Stimulated activated CD4-positive, alpha-beta T cell treated with anti-CD3 and anti-CD28 coated beads, TNF-alpha, amount 100 ng/mL, for 4 hours (primary cell): ENCODE data around the gene CACNA1S.

Experiments
- DNase-seq, 3 experiments: peaks; one replicate each; pipeline ENCODE4 v3.0.0-alpha.2; 2020; ENCODE audit warnings: low read depth in 3 of 3

CACNA1S gene

GRCh38 chr1:201116091-201116490, 3.9 kb upstream of the CACNA1S start:
- no peak for DNase-seq

DNA sequence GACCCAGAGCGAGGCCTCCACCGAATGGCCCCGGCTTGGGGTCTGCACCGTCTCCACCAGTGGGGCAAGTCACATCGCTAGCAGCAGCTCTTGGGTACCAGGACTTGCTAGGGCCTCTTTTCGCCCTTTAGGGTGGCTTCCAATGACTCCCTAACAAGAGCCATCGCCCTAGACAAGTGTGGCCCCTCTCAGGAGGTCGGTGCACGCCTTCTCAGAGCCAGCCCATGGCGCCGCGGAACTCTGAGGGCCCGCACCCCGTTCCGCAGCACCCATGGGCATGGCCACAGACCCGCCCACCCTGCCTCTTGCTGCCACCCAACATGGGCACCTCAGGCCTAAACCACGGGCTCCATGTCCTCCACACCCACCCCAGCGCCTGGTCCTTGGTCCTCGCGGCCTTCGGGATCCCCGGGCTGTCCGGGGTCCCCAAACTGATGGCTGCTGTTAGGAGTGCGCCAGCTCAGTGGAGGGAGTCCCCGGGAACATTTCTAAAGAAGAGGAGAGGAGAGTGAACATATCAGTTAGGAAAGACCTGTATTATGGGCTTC, 3.2 kb upstream of the CACNA1S start:
- no peak for DNase-seq

- peak; percentile 46 to 59 (median 57) for DNase-seq
Observed at GRCh38 chr1:201114245-201115131, 2.3 kb upstream of the CACNA1S start.

DNA sequence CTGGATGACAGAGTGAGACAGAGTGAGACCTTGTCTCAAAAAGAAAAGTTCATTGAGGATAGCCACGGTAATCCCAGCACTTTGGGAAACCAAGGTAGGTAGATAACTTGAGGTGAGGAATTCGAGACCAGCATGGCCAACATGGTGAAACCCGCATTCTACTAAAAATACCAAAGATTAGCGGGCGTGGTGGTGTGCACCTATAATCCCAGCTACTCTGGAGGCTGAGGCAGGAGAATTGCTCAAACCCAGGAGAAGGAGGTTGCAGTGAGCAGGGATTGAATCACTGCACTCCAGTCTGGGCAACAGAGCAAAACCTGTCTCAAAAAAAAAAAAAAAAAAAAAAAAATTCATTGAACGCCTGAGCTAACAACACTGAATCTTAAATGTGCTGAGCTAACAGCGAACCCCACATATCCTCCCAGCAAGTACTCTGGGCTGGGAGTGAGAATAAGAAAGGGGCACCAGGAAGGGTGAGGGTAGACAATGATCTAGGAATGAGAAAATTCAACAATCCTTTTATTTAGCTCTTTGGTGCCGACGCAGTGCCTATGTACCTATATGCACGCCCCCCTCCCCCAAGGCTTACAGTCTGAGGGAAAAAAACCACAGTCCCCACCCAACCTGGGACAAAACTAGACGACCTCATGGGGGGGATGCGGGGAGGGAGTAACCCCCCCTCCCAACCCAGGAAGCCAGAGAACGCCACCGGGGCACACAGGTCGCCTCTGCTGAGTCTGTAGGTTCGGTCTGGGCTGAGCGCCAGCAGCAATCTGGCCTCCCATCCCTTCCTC, 1.4 kb upstream of the CACNA1S start:
- DNase-seq, result no peak

GRCh38 chr1:201112926-201113325, 700 bp upstream of the CACNA1S start:
- DNase-seq, result no peak

- DNase-seq, result no peak
Observed at GRCh38 chr1:201111672-201112071, 554 bp downstream of the CACNA1S start.

GRCh38 chr1:201111156-201111555, 1.1 kb downstream of the CACNA1S start:
- DNase-seq, result no peak

DNA sequence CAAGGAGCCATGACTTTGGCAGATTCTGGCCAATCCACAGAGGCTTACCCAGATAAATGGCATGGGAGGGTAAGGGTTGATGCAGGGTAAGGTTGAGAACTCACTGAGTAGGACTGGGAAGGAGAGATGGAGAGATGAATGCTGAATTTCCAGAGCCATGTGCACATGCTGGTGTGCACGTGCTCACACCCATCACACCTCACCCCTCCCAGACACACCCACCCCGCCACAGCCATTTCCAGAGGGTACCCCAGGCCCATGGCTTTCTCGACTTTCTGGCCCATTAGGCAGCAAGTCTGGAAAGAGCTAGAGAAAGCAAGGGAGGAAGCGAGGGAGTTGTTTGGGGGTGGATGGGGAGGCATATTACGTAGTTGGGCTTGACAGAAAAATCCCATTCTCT, 1.6 kb downstream of the CACNA1S start:
- no peak for DNase-seq

- no peak for DNase-seq
Observed at GRCh38 chr1:201110138-201110537, 2.1 kb downstream of the CACNA1S start.

DNA sequence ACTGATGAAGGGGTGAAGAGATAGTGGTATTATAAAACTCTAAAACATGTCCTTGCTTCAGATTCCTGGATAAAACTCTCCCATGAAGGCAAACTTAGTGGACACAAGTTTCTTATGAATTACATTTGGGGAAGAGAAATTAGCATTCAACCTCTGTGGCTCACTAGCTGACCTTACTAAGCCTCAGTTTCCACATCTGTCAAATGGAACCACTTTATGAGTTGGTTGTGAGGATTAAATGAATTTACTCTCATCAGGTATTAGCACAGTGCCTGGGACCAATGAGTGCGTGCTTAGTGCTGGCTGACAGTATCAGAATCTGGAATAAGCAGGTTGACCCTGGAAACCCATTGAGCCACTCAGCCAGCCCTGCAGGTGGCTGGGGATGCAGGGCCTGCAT, 2.6 kb downstream of the CACNA1S start:
- no peak for DNase-seq

DNA sequence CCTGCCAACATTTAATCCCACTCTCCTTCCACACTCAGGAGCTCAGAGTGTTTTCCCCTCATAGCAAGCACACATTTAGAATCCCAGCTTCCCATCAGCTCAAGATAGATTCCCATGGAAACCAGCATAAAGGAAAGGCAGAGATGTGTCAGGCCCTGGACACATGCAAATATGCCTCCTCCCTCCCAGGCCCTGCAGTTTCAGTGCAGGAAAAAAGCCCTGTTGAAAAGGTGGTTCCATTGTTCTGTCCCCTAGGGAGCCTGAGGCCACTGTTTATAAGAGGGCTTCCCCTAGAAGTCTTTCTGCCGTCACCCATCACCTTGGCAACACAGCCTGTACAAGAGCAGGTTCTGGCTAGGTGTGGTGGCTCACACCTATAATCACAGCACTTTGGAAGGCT, 3.6 kb downstream of the CACNA1S start:
- DNase-seq, result no peak

GRCh38 chr1:201105688-201106087, 6.5 kb downstream of the CACNA1S start:
- no peak for DNase-seq

DNA sequence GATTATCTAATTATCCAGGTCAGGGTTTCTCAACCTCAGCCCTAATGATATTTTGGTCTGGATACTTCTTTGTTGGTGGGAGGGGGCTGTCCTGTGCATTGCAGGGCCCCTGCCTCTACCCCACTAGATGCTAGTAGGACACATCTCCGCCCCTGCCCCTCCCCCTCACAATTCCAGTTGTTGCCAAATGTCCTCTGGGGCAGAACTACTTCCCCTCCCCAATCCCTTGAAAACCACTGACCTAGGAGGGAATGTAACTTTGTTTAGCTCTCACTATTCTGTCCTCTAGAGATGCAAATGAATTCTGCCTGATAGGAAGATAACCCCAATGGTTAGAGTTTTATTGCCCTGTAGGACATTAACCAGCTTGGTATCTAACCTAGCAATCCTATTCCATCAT, 8.1 kb downstream of the CACNA1S start:
- DNase-seq, result no peak

GRCh38 chr1:201103666-201104065, 8.6 kb downstream of the CACNA1S start:
- DNase-seq, result no peak

DNA sequence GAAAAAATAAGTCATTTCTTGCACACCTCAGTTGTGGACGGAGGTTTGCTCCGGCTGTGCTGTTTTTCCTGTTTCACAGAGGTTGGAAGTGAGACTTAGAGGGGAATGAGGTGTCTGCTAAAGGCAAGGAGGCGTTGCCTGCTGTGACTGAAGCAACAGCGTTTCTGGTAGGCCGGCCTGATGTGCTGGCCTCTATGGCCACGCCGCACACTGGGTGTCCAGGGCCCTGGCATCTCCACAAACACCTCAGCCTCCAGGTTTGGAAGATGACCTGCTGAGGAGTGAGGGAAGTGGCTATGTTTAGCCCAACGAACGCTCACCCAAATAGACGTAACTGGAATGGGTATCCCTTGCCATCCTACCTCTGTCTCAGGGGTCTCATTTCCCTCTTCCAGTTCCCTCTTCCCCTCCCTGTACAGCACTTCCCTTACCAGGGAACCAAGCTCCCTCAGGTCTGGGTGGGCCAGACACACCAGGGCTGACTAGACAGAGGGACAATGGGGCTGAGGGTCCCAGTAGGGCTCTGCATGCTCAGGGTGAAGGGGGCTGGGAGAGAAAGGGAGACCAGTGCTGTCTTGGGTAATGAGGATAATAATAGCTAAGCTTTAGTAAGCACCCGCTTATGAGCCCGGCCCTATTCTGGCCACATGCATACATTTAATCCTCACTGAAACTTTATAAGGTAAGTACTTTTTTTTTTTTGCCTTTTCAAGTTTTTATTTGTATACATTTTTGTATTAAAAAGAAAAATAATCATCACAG, 11.9 kb downstream of the CACNA1S start:
- DNase-seq, result no peak

DNA sequence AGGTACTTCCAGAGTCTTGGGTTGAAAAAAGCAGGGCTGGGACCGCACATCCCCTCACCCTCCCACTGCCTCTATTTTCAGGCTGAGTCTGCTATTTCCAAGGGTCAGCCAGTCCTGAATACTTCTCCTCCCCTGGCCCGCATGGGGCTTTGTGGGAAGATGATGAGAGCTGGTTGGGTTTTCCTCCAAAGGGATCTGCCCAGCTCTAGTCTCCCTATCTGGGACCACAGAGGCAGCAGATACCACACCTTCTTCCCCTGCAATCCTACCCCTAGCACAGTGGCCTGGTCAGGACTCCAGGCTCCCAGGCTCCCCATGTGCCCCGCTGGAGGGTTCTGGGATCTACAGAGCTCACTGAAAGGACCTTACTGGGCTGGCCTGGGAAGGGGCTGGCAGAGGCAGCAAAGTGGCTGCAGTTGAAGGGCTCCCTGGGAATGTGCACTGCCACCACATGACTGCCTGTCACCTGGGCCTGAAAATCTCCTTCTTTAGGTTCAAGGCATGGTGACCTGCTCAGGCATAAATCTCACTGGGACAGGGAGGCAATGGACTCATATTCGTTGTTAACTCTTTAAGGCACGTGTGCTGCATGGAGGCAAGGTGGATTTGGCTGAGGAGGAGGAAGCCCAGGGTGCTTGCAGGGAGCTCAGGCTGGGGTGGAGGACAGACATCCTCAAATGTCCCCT, 13.1 kb downstream of the CACNA1S start:
- DNase-seq, result no peak

DNA sequence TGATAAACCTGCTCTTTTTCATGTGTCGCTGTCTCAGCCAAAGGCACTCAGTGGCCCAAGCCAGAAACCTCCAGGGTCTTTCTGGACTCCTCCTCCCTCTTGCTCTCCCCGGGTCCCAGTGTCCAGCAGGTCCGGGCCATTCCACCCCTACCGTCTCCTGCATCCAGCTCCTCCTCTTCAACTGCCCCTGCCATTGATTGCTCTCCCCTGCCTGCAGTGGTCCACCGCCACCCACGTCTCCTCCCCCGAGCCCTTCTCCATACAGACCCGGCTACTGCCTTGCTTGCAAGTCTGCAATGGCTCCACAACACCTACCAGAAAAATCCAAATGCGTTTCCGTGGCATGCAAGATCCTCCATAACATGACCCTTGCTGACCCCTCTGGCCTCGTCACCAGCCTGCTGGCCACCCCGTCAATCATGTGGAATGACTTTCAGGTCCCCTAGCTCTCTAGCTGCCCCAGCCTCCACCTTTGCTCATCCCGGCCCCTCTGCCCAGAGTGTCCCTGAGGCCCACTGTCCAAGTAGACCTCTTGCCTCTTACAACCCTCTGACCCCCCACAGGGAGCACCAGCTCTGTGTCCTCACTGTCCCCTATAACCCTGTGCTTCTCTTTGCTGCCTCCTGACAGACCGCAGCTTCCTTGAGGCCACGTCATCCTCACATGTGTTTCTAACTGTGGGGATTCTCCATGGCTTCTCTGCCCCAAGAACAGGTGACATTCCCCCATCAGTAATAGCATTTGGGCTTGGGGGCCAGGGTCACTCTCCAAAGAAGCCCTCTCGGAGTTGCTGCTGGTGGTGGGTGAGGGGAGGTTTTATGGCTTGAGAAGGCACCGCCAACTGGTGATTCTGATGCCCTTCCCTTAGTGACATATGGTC, 15.0 kb downstream of the CACNA1S start:
- DNase-seq, result no peak

DNA sequence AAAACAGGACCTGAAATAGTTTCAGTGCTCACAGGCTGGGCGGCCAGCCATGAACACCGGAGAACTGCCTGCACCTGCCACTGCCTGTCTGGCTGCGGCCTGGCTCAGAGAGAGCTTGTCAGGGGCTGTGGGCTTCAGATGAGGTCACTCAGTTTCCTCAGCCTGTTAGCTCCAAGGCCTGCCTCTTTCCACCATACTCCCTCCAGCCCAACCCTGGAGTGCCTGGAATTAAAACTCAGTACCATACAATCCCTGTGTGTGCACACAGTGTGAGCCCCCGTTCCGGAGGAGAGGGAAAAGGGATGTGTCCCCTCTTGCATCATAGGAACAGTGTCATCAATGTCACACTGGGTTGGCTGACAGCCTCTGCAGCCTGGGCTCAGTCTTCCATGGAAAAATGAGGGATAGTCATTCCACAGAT, 16.2 kb downstream of the CACNA1S start:
- no peak for DNase-seq

DNA sequence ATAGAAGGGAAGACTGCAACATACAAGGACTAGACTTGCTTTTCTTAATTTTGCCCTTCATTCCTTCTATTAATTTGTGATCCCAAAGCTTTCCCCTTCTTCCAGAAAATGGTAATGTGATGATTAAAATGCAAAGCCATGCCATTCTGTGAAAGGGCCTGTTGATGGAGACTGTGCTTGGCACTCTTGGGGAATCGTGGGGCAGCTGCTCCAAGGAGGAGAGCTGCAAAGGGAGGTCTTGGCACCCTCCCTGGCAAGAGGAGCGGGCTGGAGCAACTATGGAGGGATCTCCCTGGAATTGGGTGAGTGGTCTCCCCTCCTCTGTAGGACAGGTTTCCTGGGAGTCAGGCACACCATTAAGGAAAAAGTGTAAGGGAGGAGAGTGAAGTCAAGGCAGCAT, 16.6 kb downstream of the CACNA1S start:
- no peak for DNase-seq

DNA sequence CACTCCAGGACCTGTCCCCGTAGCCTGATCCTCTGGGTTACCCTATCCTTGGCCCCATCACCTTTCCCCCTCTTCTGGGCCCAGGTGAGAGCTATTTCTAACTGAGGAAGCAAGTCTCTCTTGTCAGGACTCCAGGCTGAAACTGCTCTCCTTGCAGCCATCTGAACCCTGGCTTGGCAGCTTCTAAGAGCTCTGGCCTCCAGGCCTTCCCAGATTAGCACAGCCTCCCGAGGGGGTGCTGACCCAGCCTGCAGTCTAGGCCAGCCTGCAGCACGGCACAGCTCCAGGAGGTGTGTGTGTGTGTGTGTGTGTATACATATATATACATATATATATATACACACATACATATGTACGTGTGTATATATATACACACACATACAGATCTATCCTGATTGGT, 17.4 kb downstream of the CACNA1S start:
- no peak for DNase-seq
